Activated naive CD8-positive, alpha-beta T cell (primary cell): ENCODE measurements around the gene TOR1A.

Source experiments
- H3K27ac Mint-ChIP-seq: one replicate; pipeline ENCODE4 v1.8.0; 2021; ENCODE audit warnings: mixed read lengths
- H3K27me3 Mint-ChIP-seq: one replicate; pipeline ENCODE4 v1.8.0; 2021; ENCODE audit warnings: mixed read lengths
- H3K36me3 Mint-ChIP-seq: one replicate; pipeline ENCODE4 v1.8.0; 2021; ENCODE audit warnings: mixed read lengths
- H3K4me1 Mint-ChIP-seq: one replicate; pipeline ENCODE4 v1.8.0; 2021; ENCODE audit warnings: low read depth, mixed read lengths
- H3K4me3 Mint-ChIP-seq: one replicate; pipeline ENCODE4 v1.8.0; 2021; ENCODE audit warnings: mild to moderate bottlenecking, mixed read lengths
- H3K9me3 Mint-ChIP-seq: one replicate; pipeline ENCODE4 v1.8.0; 2021; ENCODE audit warnings: low read depth, mixed read lengths

TOR1A gene

DNA sequence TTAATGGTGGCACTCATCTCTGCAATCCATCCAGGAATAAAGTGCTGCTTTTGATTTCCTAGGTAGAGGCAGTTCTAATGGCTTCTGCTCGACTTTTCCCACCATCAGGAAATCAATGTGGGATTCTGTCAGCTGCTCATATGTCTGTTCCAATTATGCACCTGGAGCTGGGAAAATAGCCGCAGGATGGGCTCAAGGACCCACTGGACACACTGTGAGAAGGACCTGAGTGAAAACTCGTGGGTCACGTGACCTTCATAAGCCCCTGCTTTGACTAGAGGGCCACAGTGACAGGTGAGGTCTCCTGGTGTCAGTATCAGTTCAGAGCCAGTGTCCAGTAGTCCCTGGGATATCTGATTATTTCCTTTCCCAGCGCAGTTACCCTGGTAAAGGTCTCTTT, 53.2 kb downstream of the TOR1A start:
- Mint-ChIP-seq H3K9me3 (no peaks in the 10 kb centered on the region), H3K4me3 (no peak overlapping the region), H3K4me1 (no peaks in the 10 kb centered on the region), H3K36me3 (no peaks in the 10 kb centered on the region), H3K27me3 (peaks cover 1% of the 10 kb centered on the region), H3K27ac (no peak overlapping the region)

DNA sequence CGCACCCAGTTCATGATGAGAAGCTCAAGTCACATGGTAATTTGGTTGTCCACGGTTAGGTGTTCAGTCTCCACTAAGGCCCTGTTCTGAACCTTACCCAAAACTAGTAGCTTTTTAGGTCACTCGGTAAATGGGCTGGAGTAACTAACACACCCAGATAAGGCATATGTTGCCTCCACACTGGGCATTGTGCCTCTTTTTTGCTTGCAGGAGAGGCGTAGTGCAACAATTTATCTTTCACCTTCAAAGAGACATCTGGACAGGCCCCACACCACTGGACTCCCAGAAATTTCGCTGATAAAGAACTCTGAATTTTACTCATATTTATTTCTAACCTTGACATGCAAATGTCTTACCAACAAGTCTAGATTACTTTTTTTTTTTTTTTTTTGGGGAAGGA, 54.3 kb downstream of the TOR1A start:
- Mint-ChIP-seq H3K36me3 (no peaks in the 10 kb centered on the region), H3K27ac (no peak overlapping the region), H3K4me1 (no peaks in the 10 kb centered on the region), H3K27me3 (no peaks in the 10 kb centered on the region), H3K4me3 (no peak overlapping the region), H3K9me3 (no peaks in the 10 kb centered on the region)

DNA sequence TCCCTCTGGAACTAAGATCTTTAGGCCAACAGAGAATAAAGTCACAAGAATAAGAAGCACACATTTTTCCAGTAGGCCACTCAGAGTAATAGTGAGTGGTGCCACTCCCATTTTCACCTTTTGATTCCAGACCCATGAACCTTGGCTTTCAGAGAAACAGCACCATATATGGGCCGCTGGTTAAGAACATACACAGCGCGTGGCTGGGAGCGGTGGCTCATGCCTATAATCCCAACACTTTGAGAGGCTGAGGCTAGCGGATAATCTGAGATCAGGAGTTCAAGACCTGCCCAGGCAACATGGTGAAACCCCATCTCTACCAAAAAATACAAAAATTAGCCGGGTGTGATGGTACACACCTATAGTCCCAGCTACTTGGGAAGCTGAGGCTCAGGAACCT, 55.5 kb downstream of the TOR1A start:
- Mint-ChIP-seq H3K36me3 (no peaks in the 10 kb centered on the region), H3K4me3 (no peak overlapping the region), H3K4me1 (no peaks in the 10 kb centered on the region), H3K9me3 (no peaks in the 10 kb centered on the region), H3K27ac (no peak overlapping the region), H3K27me3 (no peaks in the 10 kb centered on the region)

DNA sequence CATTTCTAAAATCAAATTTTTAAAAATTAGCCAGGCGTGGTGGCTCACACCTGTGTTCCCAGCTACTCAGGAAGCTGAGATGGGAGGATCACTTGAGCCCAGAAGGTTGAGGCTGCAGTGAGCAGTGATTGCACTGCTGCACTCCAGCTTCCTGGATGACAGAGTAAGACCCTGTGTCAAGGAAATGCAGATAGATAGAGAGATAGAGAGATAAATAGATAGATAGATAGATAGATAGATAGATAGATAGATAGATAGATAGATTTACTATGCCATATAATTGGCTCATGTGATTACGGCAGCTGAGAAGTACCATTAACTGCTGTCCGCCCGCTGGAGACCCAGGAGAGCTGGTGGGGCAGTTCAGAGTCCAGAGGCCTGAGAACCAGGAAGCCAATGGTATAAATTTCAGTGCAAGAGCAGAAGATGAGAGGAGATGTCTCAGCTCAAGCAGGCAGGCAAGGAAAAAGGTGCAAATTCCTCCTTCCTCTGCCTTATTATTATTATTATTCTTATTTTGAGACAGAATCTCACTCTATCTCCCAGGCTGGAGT, 58.1 kb downstream of the TOR1A start:
- Mint-ChIP-seq H3K9me3 (no peaks in the 10 kb centered on the region), H3K36me3 (no peaks in the 10 kb centered on the region), H3K4me1 (no peaks in the 10 kb centered on the region), H3K27me3 (no peaks in the 10 kb centered on the region), H3K27ac (no peak overlapping the region), H3K4me3 (no peak overlapping the region)

DNA sequence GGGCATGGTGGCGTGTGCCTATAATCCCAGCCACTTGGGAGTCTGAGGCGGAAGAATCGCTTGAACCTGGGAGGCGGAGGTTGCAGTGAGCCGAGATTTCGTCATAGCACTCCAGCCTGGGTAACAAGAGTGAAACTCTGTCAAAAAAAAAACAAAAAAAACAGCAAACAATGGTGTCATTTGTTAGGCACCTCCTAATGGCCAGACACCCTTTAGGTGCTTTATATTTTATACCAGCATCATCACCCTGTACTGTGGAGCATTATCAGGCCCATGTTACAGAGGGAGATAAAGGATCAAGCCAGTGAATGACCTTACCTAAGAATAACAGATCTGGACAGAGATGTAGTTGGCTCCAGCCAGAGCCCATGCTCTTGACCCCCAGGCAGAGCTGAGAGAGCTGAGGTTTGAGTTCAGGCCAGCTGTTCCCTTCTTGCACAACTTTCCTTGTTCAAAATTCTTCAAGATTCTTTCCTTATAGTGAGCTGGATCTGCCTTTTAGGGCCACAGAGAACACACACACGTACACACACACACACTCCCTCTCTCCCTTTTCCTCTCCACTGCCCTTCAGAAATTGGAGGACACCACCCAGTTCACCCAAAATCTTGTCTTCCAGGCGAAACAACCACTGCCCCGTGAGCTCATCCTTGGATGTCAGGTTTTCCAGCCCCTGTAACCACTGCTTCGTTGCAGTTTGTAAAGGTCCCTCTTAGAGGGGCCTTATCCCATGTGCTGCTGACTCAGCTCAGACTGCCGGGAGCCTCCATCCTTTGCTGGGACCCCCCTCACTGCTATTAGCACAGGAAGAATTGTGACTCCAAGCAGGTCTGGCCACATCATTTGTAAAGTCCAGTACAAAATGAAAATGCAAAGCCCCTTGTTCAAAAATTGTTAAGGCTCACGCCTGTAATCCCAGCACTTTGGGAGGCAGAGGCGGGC, 60.7 kb downstream of the TOR1A start:
- no peaks in the 10 kb centered on the region for H3K27me3 Mint-ChIP-seq
- H3K9me3 Mint-ChIP-seq = no peaks in the 10 kb centered on the region
- no peak overlapping the region for H3K4me3 Mint-ChIP-seq
- no peak overlapping the region for H3K27ac Mint-ChIP-seq
- H3K4me1 Mint-ChIP-seq = peaks cover under 1% of the 10 kb centered on the region
- no peaks in the 10 kb centered on the region for H3K36me3 Mint-ChIP-seq
